NK-92 (cell line): ENCODE results near the gene SV2C.
"Not testable (repeated sequence)": the region's sequence is repeated elsewhere in the genome, so short reads cannot be mapped to it uniquely, and the experiment has no call there.

ENCODE experiments used
- DNase-seq: peaks from one replicate; lab custom pipeline; 2025; ENCODE audit not compliant: unreplicated experiment; lab: John Stamatoyannopoulos, UW

The SV2C gene

DNA sequence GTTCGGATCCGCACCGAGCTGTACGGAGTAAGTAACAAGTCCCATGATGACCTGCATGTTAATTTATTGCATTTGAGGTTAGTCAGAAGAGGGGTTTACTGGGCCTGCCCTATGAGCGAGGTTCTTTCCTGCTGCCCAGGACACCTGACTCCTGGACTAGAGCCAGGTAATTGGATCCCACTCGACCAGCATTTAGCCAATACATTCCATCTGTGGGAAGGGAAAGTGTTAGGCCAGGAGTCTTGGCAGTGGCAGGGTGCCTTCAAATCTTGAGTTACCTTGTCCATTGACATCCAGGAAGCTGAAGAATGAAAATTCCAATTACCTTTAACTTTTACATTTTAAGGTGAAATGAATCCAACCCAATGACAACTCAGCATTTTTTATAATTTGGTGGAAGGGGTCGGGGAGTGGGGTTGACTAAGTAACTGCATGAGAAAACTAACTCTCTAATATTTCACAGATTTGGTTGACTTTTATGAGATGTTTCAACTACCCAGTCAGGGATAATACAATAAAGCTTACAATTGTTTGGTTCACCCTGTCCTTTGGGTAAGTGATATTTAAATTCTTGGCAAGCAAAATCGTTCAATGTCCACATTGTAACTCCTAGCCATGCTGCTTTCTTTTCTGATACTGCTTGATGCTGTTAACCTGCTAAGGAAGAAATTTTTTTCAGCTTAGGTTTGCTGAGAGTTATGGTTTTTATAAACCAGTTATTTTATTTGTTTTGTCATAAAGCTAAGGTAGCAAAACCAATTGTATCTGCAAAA, 208.3 kb downstream of the SV2C start:
- DNase-seq, result no peak

DNA sequence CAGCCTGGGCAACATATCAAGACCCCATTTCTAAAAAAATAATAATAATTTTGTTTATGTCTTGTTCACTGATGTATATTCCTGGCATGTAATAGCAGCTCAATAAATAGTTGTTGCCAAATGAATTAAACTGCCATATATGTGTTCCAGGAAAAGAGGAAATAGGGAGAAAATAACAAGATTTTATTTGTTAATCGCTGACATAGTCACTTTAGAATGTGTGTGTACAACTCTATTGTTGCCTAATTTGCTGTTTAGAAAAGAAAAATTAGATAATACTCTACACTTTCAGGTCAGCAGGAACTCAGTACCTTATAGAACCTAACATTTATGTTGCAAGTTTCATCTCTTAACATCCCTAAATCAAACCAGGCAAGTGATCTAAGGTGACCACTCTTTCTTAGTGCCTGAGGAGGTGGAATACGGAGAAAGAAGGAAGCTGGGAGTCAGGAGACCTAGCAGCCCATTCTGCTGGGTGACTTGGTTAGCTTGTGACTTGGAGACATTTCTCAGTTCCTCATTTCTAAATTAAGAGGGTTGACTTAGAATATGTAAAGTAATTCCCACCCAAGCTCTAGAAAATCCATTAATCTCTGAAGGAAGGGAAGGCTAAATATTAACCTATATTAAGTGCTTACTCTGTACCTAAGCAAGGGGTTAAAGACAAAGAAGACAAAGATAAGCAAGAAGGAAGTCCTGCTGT, 209.6 kb downstream of the SV2C start:
- DNase-seq, result no peak

DNA sequence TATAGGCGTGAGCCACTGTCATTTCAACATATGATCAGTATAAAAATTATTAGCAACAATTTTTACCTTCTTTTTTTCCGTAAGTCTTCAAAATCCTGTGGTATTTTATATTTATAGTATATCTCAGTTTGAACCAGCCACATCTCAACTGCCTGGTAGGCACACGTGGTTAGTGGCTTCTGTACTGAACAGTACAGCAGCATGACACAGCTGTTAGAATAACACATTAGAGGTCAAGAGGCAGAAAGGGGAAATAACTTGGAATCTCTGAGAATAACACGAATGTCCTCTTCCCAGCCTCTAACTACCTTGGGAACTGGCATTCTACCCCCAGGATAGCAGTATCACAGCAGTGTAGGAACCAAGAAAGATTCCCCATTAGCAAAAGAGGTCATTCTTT, 211.4 kb downstream of the SV2C start:
- DNase-seq, result no peak

DNA sequence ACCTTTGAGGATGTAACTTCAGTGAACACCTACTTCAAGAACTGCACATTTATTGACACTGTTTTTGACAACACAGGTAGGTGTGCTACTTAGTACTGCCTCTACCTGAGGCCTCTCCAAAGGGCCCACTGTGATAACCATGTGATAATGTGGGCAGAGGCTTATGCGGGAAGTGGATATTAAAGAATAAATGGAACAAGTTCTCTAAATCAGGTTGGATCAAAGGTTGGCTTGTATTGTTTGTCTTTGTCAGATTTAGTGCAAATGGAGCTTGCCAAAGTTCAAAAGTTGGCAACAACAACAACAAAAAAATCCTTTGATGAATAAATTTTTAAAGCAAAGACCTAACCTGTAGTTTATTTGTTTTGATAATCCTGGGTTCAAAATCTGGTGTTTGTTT, 215.7 kb downstream of the SV2C start:
- DNase-seq, result no peak

DNA sequence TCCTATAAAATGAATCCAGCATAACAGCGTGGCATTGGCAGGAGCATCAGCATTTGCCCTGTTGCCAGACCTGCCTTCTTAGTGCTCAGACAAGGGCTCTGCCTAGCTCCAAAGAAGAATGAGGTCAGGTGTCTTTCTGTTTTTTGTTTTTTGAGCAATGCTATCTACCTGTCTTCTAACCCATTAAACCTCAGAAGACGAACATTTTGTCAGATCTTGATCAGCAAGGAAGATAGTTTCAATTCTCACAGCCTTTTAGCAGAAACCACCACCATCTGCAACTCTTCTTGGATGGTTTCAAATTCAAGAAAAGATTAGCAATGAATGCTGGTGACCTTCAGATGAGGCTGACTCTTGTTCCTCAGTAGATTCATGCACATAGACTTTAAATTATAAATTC, 216.4 kb downstream of the SV2C start:
- DNase-seq, result no peak

DNA sequence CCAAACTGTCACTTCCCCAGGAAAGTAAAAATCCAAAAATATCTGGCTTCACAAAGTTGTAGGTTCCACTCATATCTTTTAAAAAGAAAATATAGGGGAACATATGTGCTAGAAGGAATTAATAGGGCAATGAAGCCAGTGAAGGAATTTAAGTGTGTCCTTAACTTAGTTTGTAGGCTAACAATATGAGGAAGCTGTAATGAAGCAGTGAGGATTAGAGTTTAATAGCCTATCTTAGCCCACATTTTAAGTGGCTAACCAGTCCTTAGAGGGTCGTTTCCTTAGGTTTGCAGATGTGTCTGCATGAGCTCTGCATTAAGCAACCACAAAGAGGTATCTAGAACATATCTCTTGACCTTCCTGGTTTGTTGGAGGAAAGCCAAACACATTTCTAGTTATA, 218.7 kb downstream of the SV2C start:
- not testable (repeated sequence) for DNase-seq

DNA sequence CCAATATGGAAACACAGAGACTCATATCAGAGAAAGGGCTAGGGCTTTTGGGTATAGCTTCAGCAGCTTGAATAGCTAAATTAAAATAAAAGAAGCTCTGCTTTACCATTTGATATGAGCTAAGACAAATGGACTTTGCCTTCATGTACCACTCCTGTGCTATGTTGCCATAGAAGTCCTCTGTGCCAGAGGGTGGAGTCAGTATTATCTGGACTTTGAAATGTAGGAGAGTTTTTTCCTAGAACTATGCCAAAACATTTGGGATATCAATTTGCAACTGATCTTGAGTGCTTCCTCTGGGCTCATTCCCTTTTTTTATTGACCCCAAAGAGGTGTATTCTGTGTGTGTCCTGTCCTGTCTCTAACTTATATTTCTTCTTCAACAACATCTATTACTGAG, 219.5 kb downstream of the SV2C start:
- DNase-seq, result not testable (repeated sequence)

DNA sequence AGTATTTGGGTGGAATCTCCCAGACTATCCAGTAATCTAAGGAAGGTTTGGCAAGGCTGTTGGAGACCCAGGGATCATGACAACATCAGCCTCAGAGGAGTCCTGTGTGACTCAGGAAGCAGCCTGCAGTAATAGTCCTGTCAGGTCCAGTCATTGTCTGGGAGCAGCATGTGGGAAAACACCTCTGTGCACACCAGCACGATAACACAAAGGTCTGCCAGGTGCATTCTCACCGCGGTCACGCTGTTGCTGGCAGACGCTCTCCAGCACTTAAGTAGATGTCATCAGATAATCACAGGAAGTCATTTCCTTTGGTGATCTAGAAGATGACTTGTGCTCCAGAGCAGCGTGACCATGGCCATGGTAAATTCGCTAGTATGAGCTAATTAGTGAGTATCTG, 220.7 kb downstream of the SV2C start:
- DNase-seq, result no peak

DNA sequence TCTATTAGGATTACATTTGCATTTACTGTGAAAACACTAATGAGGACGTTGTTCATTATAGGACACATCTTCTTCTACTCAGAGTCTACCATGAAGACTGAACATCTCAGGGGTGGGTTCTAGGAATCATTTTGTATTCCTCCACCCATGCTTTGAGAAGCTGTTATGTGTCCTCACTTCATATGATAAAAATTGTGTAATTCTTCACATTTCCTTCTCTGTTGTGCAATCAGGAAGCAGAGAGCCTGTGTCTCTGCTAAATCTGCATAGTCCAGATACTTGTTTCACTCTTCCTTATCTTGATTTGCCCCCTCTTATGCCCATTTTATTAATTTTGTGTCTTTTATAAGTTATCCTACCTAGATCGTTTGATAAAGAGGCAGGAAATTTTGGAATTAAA, 222.1 kb downstream of the SV2C start:
- DNase-seq, result no peak

DNA sequence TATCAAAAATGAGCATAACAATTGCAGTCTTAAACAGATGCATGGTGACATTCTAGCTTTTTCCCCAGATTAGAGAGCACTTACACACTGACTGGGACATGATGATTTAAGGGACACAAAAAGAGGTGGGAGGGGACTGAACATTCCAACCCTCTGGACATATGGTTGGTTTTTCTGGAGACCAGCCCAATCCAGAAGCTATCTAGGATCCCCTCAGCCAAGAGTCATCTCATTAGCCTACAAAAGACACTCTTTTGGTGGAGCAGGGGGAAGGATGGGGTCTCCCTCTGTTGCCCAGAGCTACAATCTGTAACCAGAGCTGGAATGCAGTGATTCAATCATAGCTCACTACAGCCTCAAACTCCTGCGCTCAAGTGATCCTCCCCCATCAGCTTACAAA, 222.6 kb downstream of the SV2C start:
- no peak for DNase-seq

DNA sequence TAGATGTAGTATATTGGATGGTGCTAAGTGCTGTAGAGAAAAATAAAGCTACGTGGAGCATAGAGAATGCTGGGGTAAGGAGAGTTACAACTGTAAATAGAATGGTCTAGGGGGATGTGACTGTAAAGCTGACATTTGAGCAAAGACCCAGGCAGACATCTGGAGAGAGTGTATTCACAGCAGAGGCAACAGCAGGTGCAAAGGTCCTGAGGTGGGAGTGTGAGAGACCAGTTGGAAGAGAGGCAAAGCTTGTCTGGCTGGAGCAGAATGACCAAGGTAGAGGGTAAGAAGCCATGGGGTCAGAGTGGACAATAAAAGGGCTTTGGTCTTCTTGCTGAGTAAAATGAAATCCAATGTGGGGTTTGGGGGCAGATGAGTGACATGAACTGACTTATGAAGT, 227.0 kb downstream of the SV2C start:
- no peak for DNase-seq

DNA sequence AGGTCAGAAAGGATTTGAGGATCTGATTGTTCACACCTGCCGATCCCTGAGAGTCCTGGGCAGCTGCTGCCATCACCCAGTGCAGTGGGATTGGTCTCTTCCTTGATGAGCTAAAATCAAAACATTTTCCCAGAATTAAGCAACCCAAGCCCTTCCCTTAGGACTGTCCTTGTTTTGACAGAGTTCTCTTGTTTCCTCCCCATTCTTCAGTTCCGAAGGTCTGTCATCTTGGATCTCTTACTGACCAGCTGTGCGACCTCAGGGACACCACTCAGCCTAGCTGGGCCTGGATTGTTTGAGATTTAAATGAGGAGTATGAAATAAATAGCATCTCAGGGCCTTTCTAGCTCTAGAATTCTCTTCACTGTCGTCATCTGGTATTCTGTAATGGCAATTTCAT, 229.6 kb downstream of the SV2C start:
- DNase-seq, result no peak

DNA sequence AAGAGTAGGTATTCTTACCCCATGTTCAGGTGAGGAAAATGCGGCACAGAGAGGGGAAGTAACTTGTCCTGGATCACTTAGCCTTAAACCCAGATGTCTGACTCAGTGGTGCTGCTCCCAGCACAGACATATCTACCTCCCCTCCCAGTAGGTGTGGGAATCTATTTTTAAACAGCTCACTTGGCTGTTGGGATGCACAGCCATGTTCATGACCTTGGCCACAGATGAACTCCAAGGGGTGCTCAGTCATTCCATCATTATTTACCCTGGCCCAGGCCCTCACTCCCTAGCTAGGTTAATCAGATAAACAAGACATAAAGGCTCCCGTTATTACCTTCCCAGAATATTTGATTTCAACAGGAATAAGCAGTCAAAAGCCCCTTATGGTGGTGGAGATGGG, 231.5 kb downstream of the SV2C start:
- no peak for DNase-seq

DNA sequence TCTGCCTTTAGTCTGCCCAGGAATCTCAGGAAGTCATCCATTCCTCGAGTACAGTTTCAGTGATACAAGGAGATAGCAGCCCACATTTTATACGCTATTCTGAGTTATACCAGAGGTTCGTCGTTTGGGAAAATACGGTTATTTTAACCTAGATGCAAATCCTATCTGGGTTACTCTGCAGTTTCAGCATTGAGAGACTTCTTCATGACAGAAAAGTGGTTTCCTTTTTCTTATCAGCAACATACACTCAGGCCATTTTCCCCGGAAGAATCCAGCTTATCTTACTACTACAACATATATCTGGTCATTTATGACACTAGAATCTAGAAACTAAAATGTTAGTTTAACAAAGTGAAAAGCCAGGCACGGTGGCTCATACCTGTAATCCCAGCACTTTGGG, 236.5 kb downstream of the SV2C start:
- no peak for DNase-seq

DNA sequence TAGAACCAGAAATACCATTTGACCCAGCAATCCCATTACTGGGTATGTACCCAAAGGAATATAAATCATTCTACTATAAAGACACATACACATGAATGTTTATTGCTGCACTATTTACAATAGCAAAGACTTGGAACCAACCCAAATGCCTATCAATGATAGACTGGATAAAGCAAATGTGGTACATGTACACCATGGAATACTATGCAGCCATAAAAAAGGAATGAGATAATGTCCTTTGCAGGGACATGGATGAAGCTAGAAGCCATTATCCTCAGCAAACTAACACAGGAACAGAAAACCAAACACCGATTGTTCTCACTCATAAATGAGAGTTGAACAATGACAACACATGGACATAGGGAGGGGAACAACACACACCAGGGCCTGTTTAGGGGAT, 240.3 kb downstream of the SV2C start:
- DNase-seq, result not testable (repeated sequence)

DNA sequence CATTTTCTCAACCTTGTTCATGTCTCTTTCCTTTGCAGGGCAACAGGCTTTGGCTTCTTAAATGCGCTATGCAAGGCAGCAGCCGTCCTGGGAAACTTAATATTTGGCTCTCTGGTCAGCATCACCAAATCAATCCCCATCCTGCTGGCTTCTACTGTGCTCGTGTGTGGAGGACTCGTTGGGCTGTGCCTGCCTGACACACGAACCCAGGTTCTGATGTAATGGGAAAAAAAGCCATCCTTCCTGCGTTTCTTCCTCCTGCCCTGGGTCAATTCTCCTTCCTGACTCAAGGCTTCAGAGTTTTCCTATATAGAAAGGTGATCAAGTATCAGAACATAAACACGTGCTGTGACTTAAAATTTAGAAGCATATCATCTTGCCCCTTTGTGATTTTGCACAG, 242.1 kb downstream of the SV2C start:
- no peak for DNase-seq

DNA sequence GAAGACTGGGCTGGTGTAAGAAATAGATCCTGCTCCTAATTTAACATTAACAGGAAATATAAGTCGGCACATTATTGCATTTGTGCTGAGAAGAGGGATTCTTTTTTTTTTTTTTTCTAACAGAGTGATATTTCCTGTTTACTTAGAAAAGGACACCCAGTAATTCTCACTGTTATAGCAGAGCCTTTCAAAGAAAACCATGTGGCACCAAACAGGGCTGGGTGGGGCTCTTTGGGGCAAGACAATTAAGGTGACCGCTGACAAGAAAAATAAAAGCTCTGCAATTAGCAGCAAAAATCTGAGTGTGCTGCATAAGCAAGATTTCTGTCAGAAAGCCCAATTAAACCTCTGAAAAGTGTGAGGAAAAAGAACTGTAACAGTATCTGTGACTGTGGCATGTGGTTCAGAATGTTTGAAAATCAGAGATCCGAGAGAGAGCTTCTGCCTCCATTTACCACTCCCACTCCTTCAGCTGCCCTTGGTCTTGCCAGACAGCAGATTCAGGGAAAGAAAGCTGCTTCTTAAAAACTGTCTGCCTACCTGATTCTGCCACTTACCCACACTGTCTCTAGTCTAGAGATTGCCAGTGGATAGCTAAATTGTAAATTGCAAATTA, 242.8 kb downstream of the SV2C start:
- no peak for DNase-seq

DNA sequence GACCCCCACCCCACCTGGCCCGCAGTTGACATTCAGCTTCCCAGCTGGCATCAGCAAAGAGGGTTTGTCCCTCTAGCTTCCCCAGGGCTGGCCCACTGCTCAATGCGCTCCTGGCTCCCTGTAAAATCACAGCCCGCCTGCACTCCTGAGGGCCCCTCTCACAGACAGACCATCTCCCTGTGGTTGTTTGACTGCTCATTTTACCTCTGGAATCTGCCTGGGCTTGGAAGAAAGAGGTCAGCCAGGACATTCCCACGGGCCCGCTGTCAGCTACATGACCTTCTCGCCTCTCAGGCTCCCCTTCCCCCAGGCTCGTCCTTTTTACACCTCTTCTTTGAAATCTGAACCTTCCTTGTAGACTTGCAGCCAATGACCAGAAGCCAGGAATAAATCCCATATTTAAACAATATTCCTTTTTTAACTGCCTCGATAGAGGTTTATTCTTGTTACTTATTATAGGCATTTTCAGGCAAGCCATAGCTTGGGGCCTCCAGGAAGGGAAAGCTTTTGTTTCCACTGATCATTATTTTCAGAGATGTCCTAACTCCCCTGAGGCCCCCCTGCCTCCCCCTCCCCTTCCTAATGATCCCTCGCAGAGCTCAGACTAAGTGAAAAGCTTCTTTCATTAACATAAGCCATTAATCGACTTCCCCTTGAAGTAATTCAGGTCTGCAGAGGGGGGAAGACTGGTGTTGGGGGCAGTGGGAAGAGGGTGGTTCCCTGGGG, 243.6 kb downstream of the SV2C start:
- no peak for DNase-seq

DNA sequence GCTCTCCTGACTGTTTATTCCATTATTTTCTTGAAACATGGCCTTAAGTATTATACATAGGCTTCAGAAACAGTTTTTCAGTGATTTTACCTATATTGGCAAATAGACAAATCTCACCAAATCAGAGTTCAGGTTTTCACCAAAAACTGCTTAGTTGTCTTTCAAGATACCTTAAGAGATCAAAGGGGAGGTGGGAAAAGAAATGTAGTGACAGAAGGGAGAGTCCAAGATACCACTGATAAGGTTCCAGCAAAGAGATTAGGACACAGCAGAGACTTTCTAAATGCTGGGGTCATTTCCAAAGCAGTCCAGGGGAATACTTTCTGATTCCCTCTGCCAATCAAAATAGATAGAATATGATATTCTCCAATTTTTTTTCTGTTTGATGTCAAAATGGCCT, 246.2 kb downstream of the SV2C start:
- DNase-seq, result no peak

DNA sequence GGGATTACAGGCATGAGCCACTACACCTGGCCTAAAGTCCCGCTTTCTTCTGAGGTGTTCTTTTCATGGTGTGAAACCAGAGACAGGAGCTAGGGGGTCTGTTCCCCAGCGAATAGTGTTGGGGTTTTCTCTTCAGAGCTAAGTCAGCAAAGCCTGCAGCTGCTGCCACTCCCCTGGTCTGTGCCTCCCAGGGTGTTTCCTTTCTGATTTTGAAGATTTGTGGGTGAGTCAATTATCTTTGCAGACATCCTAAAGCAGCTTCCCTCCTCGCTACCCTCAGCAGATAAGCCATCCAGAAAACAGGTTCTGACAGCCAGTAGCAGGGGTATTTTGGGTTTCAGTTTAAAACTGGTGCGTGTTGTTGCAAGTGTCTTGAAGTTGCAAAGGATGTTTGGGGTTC, 247.9 kb downstream of the SV2C start:
- no peak for DNase-seq

DNA sequence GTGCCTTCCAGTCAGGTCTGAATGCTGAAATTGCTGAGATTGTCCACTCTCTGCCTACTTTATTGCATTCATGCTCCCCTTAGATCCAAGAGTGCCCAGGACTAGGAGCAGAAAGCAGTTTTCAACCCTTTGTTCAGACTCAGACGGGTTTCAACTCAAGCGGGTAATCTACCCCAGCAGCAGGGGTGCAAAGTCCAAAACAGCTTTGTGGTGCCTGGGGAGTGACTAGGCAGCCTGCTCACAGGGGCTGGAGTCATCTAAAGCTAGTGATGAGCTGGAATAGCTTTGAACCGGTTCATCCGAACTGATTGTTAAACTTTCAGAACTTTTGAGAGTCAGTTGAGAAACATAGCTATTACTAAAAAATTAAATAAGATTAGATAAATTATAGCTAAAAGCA, 248.9 kb downstream of the SV2C start:
- no peak for DNase-seq
